ENCODE data around the gene C1QTNF3.

DNA sequence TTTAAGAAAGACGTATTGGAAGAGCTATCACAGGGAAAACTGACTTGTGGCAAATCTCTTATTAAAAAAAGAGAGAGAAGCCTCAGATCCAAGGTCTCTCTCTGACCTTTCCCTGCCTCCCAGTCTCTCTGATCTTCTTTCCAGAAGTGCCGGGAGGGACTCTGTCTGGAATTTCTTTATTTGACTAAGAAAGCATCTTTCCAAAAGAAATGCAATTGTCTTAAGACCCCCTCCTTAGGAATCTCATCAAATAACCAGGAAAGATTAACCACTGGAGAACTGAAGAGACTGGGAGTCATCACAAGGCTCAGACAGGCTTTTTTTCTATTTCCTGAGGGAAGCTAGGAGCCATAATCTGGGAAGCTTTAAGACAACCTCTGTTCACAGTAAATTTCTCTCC lies 4.6 kb downstream of the C1QTNF3 start:
- no peak for TF ChIP-seq RBBP5 (IDR thresholded peaks at IDR 0.05; ENCODE audit: borderline replicate concordance, low read depth, low read length)
- no peak for TF ChIP-seq RNF2 (IDR thresholded peaks at IDR 0.05; ENCODE audit: borderline replicate concordance, low read depth, low read length, missing control alignments, poor library complexity, severe bottlenecking)
- TF ChIP-seq, protein P1, sequence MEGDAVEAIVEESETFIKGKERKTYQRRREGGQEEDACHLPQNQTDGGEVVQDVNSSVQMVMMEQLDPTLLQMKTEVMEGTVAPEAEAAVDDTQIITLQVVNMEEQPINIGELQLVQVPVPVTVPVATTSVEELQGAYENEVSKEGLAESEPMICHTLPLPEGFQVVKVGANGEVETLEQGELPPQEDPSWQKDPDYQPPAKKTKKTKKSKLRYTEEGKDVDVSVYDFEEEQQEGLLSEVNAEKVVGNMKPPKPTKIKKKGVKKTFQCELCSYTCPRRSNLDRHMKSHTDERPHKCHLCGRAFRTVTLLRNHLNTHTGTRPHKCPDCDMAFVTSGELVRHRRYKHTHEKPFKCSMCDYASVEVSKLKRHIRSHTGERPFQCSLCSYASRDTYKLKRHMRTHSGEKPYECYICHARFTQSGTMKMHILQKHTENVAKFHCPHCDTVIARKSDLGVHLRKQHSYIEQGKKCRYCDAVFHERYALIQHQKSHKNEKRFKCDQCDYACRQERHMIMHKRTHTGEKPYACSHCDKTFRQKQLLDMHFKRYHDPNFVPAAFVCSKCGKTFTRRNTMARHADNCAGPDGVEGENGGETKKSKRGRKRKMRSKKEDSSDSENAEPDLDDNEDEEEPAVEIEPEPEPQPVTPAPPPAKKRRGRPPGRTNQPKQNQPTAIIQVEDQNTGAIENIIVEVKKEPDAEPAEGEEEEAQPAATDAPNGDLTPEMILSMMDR (IDR thresholded peaks at IDR 0.05; ENCODE audit: control extremely low read depth in 1 of 3, insufficient read depth in 1 of 3, low read depth in 1 of 3, low read length in 3 of 3), result no peak
- no peak for TF ChIP-seq SP1 (IDR thresholded peaks at IDR 0.05; ENCODE audit: low read depth, low read length)
- TF ChIP-seq RFX5 (IDR thresholded peaks at IDR 0.05; ENCODE audit: borderline replicate concordance, low read depth, low read length), result no peak
- TF ChIP-seq RXRA (IDR thresholded peaks at IDR 0.05; ENCODE audit: insufficient read depth, low read depth, low read length), result no peak
- TF ChIP-seq ASH2L (IDR thresholded peaks at IDR 0.05; ENCODE audit: low read length), result no peak
- no peak for TF ChIP-seq POLR2A (IDR thresholded peaks at IDR 0.05; ENCODE audit: control extremely low read depth in 1 of 2, low read depth in 2 of 2, low read length in 2 of 2)
